Posterior cingulate gyrus (tissue), 11 donors: ENCODE data around the gene IL10RA.

Experiments used
- DNase-seq, 10 donors: peaks; one replicate each; pipeline versions ENCODE4 v3.0.0 to v3.0.0-alpha.2; 2020 to 2021; ENCODE audit warnings: mixed read lengths in 3 of 10
- intact Hi-C: fragments of 100-400 bp; cut with DNase I; formaldehyde crosslinking; loops from one replicate; pipeline ENCODE4 v1.15.1; 2023

IL10RA gene

DNA sequence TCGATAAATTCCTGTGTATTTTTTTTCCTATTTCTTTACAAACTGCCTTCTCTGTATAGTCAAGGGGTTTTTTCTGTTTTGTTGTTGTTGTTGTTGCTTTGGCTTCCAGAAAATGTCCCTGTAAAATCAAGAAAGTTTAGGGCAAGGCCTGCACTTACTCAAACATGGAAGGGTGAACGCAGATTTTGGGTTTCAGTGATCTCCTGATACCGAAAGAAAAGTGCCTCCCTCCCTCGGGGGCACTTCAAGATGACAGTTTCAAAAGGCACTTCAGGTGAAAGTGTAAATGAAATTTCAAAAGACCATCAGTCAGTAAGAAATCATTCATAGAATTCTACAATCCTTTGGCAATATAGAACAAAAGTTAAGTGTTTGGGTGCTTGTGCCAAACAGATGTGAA is 47.2 kb downstream of the IL10RA start:
- DNase-seq: no peak
- intact Hi-C loops: no loop called here

DNA sequence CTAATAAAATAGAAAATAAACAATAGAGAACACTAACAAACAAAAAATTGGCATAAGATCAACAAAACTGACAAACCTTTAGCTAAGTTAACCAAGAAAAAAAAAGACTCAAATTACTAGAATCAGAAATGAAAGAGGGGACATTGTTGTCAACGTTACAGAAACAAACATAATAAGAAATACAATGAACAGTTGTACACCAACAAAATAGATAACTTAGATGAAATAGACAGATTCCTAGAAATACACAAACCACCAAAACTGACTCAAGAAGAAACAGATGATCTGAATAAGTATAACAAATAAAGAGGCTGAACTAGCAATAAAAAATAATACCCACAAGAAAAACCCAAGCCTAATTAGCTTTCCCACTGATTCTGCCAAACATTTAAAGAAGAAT is 55.9 kb downstream of the IL10RA start:
- no peak for DNase-seq
- intact Hi-C loops: no loop called here

DNA sequence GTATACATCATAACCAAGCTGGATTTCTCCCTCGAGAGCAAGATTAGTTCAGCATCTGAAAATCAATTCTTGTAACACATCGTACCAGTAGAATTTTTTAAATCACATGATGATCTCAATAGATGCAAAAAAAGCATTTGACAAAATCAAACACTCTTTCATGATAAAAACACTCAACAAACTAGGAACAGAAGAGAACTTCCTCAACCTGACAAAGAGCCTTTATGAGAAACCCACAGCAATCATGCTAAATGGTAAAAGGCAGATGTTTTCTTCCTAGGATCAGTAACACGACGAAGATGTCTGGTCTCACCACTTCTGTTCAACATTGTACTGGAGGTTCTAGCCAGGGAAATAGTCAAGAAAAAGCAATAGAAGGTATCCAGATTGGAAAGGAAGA is 56.6 kb downstream of the IL10RA start:
- intact Hi-C loops: no loop called here
- no peak for DNase-seq

DNA sequence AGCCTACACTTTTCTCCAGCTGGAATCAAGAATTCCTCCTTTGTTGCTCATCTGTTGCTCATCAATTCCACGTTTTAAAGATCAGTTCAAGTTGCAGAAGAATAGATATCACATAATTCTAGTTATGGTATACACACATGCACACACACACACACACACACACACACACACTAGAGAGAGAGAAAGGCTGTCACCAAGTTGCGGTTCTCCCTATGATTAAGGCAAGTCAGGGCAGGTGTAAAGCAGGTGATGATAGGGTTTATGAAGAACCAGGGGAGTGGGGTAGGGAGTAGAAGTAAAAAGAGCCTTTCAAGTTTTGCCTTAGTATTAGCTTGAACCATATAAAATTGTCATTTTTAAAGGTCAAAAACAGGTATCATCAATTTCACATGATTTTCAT is 59.0 kb downstream of the IL10RA start:
- intact Hi-C loops: loop anchor here (5.0 kb wide), 1 partner anchor 618 kb away; no protein-coding TSS in a partner anchor
- no peak for DNase-seq

DNA sequence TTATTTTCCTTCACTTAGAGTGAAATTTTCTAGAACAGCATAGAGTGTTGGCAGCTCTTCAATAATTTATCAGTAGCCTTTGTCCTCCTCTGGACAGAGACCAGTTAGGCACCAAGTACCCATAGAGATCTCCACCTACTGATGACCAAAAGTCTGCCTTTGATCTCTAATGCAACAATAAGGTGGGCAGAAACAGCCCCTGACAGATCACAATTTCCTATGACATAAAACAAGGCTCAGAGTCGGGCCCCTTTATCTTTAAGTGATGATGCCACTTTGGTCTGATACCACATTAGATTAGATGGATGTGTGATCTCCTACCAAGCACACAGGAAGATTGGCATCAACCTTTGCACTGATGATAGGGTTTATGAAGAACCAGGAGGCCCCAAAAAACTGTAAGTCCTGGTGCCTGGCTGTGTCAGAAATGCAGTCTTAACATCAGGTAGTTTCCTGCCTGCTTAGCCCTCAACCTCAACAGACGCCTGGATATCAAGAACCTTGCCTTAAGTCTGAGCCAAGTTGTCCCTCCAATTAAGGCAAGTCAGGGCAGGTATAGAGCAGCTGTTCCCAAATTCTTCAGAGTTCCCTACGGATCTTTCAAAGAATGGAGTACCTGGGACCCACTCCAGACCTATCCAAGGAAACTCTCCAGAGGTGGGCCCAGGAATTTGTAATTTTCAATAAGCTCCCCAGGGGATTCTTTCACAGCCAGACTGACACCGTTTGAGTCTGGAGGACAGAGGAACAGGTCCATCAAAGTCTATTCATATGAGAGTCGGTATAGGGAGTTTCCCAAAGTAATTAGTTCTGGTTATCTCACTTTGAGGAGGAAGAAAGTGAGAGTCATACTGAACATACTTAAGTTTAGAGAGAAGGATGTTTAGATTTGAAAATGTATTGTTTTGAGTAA is 60.1 kb downstream of the IL10RA start:
- intact Hi-C loops: loop anchor here (5.0 kb wide), 1 partner anchor 619 kb away; no protein-coding TSS in a partner anchor
- no peak for DNase-seq

DNA sequence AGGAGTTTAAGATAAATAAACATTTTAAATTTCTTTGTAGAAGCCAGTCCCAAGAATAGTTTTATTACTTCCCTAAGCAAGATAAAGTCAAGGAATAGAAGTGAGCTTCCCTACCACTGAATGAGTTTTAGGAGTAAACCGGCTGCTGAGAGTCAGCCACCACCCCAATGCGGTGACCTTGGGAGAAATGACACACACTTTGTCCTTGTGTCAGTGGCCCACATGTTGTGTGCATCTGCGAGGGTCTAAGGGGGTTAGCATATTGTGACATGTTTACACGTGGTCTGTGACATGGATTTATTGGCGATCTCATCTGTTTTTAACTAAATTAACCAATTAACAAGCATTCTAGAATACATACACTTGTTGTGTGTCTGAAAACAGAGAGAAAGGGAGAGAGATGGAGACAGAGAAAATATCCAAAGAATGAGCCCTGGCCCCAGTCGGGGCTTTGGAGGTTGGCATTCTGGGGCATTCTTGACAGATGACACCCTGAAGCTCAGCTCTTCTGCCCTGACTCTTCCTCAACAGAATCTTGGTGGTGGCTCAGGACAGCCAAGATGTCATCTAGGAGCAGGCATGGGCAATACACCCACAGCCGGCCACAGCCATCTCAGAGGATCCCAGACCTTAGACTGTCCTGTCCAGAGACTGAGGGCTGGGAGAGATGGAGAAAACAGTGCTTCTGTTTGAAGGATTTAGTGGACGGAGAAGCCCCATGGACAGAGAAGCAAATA is 60.9 kb downstream of the IL10RA start:
- intact Hi-C loops: loop anchor here (5.0 kb wide), 1 partner anchor 620 kb away; no protein-coding TSS in a partner anchor
- no peak for DNase-seq

DNA sequence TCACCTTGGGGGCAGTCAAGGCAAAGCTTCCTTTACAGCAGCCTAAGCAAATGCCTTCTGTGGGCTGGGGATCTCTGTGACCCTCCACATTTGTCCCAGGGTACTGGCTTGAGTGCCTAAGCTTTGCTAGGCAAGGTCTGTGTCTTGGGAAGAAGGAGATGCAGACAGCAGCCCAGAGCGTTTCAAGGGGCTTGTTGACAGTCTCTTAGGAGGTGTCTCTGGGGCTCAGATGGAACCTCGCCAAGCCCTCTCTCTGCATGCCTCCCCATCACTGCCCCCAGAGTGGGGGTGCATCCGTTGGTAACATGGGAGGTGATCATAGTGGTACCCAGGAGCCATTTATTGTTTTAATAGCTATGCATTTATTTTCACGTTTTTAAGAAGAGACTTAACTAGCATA is 61.6 kb downstream of the IL10RA start:
- intact Hi-C loops: loop anchor here (5.0 kb wide), 1 partner anchor 620 kb away; no protein-coding TSS in a partner anchor
- DNase-seq: no peak

DNA sequence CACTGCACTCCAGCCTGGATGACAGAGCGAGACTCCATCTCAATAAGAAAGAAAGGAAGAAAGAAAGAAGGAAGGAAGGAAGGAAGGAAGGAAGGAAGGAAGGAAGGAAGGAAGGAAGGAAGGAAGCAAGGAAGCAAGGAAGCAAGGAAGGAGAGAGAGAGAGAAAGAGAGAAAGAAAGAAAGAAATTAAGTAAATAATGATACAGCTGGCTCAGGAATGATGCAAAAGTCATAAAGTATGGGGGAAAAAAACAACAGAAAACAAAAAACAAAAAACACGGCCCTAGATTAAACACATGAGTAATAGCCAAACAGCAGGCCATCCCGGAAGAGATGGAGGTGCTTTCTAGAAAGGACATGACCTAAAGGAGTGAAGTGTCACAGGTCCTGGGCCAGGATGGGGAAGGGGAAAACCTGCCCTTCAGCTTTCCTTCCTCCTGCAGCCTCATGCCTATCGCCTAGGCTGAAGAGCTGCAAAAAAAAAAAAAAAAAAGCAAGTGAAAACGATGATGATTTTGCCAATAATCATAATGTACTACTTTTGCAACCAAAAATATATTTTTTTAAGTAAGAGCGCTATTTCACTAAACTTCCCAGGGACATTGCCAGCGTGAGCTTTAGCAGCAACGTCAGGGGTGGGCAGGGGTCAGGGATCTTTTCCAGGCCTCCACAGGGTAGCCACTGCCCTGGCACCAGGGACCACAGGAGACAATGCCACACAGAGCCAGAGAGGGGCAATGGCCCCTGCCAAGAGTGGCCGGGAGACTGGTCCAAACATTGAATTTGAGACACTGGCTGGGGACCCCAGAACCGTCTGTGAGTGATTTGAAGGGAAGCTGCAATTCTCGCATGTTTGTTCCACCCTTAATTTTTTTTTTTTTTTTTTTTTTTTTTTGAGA is 62.5 kb downstream of the IL10RA start:
- intact Hi-C loops: loop anchor here (5.0 kb wide), 1 partner anchor 621 kb away; no protein-coding TSS in a partner anchor
- no peak for DNase-seq

DNA sequence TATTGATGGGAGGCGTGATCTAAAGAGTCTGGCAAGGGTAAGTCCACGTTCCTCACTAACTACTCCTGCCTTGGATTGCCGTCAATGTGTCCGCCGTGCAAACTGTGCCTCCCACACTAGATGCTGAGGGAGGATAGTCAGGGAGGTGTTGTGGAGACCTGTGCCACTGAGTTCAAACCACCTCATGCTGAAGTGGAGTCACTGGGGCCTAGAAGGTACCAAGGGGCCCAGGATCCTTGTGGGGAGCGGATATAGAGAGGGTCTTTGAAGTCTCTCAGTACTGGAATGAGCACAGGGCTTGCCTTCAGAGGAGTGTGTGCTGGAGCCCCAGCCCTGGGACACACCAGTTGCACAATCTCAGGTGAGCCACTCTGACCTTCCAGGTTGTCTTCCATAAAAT is 63.6 kb downstream of the IL10RA start:
- DNase-seq: no peak
- intact Hi-C loops: loop anchor here (5.0 kb wide), 1 partner anchor 622 kb away; no protein-coding TSS in a partner anchor

DNA sequence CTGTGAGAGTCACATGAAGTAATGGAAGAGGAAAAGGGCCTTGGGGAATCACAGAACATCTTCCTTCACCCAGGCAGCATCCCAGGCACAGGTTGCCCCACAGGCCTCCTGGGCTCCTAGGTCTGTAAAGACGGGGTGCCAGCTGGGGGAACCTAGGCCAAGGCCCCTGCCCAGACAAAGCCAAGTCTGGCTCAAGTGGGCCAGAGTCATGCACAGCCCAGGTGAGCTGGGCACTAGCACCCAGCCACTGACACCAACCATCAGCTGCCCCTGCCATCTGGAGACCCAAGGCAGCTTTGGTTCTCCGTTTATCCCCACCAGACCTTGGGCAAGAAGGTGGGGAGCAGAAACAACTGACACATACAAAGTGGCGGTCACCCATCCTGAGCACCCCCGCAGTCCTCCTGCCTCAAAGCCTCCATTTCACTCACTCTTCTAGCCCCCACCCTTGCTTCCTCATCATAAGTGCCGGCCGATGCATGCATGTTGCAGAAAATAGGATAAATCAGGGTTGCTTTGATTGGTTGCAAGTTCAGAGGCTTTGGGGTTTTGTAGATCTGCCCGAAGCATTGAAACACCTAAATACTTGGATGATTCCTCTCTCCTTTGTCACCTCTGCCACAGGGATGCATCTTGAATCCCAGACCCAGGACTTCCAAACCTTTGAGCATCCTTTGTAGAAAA is 64.2 kb downstream of the IL10RA start:
- no peak for DNase-seq
- intact Hi-C loops: no loop called here
